ENCODE data around the gene BIN1. TPM values are rescaled to one million over a fixed set of nuclear protein-coding genes. Genes with fewer than 3 reads are reported as not detected.
A peak's percentile ranks its signal among the peaks of the same experiment; 100 is the strongest.

Gene BIN1
- total RNA-seq, 2 experiments from 2014 or later: 55.4 to 58.2 TPM

- ChIA-PET POLR2A (no interaction called here), CTCF (no interaction called here)
- no peak overlapping the region for H3K4me3 Mint-ChIP-seq
- peaks cover 8% of the 10 kb centered on the region for H3K36me3 Mint-ChIP-seq
- H3K27me3 Mint-ChIP-seq: no peaks in the 10 kb centered on the region
- H3K9me3 Mint-ChIP-seq: no peaks in the 10 kb centered on the region
- H3K4me1 Mint-ChIP-seq (ENCODE audit: low read depth): peaks cover 33% of the 10 kb centered on the region
- no peak for DNase-seq
- intact Hi-C loops (cut with micrococcal nuclease): no loop called here
- peak overlapping the region; percentile 34 for H3K27ac Mint-ChIP-seq
Measured at GRCh38 chr2:127074358-127074757, 32.6 kb downstream of the BIN1 start.

GRCh38 chr2:127072970-127073369 lies 34.0 kb downstream of the BIN1 start:
- no peaks in the 10 kb centered on the region for H3K27me3 Mint-ChIP-seq
- peaks cover 24% of the 10 kb centered on the region for H3K4me1 Mint-ChIP-seq (ENCODE audit: low read depth)
- intact Hi-C loops (cut with micrococcal nuclease): no loop called here
- CTCF ChIA-PET: no interaction called here
- H3K4me3 Mint-ChIP-seq: no peak overlapping the region
- POLR2A ChIA-PET: no interaction called here
- peaks cover 10% of the 10 kb centered on the region for H3K36me3 Mint-ChIP-seq
- H3K9me3 Mint-ChIP-seq: no peaks in the 10 kb centered on the region
- DNase-seq: no peak
- H3K27ac Mint-ChIP-seq: no peak overlapping the region

- Mint-ChIP-seq H3K36me3 (peaks cover 14% of the 10 kb centered on the region), H3K9me3 (no peaks in the 10 kb centered on the region), H3K4me3 (no peak overlapping the region), H3K4me1 (ENCODE audit: low read depth) (peaks cover 25% of the 10 kb centered on the region), H3K27me3 (no peaks in the 10 kb centered on the region), H3K27ac (no peak overlapping the region)
- no peak for DNase-seq
- ChIA-PET POLR2A (interaction anchor here (0.5 kb wide), 1 partner anchor 409 kb away, joined by 3 read pairs; no protein-coding TSS in a partner anchor), CTCF (no interaction called here)
- intact Hi-C loops (cut with micrococcal nuclease): no loop called here
Measured at GRCh38 chr2:127072396-127072795, 34.6 kb downstream of the BIN1 start.

GRCh38 chr2:127071901-127072328 lies 35.0 kb downstream of the BIN1 start:
- Mint-ChIP-seq H3K4me3 (no peak overlapping the region), H3K27me3 (no peaks in the 10 kb centered on the region), H3K9me3 (no peaks in the 10 kb centered on the region), H3K36me3 (peaks cover 14% of the 10 kb centered on the region), H3K4me1 (ENCODE audit: low read depth) (peaks cover 20% of the 10 kb centered on the region), H3K27ac (no peak overlapping the region)
- ChIA-PET CTCF (interaction anchor here (0.6 to 1.0 kb wide), 2 partner anchors 9 to 117 kb away, joined by 3 to 4 read pairs; no protein-coding TSS in a partner anchor), POLR2A (interaction anchor here (0.5 kb wide), 1 partner anchor 409 kb away, joined by 3 read pairs; no protein-coding TSS in a partner anchor)
- intact Hi-C loops (cut with micrococcal nuclease): no loop called here
- DNase-seq: no peak

- H3K4me3 Mint-ChIP-seq: no peak overlapping the region
- intact Hi-C loops (cut with micrococcal nuclease): no loop called here
- ChIA-PET POLR2A (no interaction called here), CTCF (interaction anchor here (2.8 to 3.2 kb wide), 2 partner anchors 36 to 104 kb away, joined by 11 to 17 read pairs; partner anchors contain the start of gene BIN1)
- H3K27ac Mint-ChIP-seq: no peak overlapping the region
- H3K4me1 Mint-ChIP-seq (ENCODE audit: low read depth): peaks cover 19% of the 10 kb centered on the region
- H3K27me3 Mint-ChIP-seq: no peaks in the 10 kb centered on the region
- no peak for DNase-seq
- peaks cover 9% of the 10 kb centered on the region for H3K36me3 Mint-ChIP-seq
- H3K9me3 Mint-ChIP-seq: no peaks in the 10 kb centered on the region
Measured at GRCh38 chr2:127070221-127070620, 36.7 kb downstream of the BIN1 start.

GRCh38 chr2:127069536-127069935 lies 37.4 kb downstream of the BIN1 start:
- H3K27me3 Mint-ChIP-seq: no peaks in the 10 kb centered on the region
- DNase-seq: no peak
- peaks cover 9% of the 10 kb centered on the region for H3K36me3 Mint-ChIP-seq
- no peak overlapping the region for H3K4me3 Mint-ChIP-seq
- intact Hi-C loops (cut with micrococcal nuclease): no loop called here
- ChIA-PET POLR2A (no interaction called here), CTCF (interaction anchor here (2.8 to 3.7 kb wide), 3 partner anchors 9 to 104 kb away, joined by 11 to 61 read pairs (median 17); partner anchors contain the start of gene BIN1)
- H3K4me1 Mint-ChIP-seq (ENCODE audit: low read depth): peaks cover 25% of the 10 kb centered on the region
- H3K27ac Mint-ChIP-seq: no peak overlapping the region
- no peaks in the 10 kb centered on the region for H3K9me3 Mint-ChIP-seq

- ChIA-PET POLR2A (interaction anchor here (1.4 to 1.7 kb wide), 2 partner anchors 11 to 13 kb away, joined by 4 read pairs; no protein-coding TSS in a partner anchor), CTCF (interaction anchor here (1.8 to 3.7 kb wide), 4 partner anchors 10 to 105 kb away, joined by 7 to 61 read pairs (median 14); partner anchors contain the start of gene BIN1)
- no peaks in the 10 kb centered on the region for H3K9me3 Mint-ChIP-seq
- no peak overlapping the region for H3K27ac Mint-ChIP-seq
- DNase-seq: no peak
- H3K4me3 Mint-ChIP-seq: no peak overlapping the region
- H3K36me3 Mint-ChIP-seq: peaks cover 9% of the 10 kb centered on the region
- intact Hi-C loops (cut with micrococcal nuclease): no loop called here
- H3K27me3 Mint-ChIP-seq: no peaks in the 10 kb centered on the region
- H3K4me1 Mint-ChIP-seq (ENCODE audit: low read depth): peaks cover 28% of the 10 kb centered on the region
Measured at GRCh38 chr2:127069003-127069402, 38.0 kb downstream of the BIN1 start.

- Mint-ChIP-seq H3K36me3 (peaks cover 9% of the 10 kb centered on the region), H3K9me3 (no peaks in the 10 kb centered on the region), H3K4me3 (no peak overlapping the region), H3K27ac (peak overlapping the region; percentile 69), H3K27me3 (no peaks in the 10 kb centered on the region), H3K4me1 (ENCODE audit: low read depth) (peaks cover 28% of the 10 kb centered on the region)
- ChIA-PET CTCF (interaction anchor here (0.6 to 3.7 kb wide), 19 partner anchors 10 to 582 kb away, joined by 3 to 61 read pairs (median 4); partner anchors contain the start of genes BIN1 and ERCC3), POLR2A (interaction anchor here (0.6 to 1.7 kb wide), 3 partner anchors 12 to 411 kb away, joined by 4 read pairs; no protein-coding TSS in a partner anchor)
- no peak for DNase-seq
- intact Hi-C loops (cut with micrococcal nuclease): loop anchor here (1.0 kb wide), 2 partner anchors 12 to 39 kb away; partner anchors contain the start of gene BIN1
Measured at GRCh38 chr2:127068351-127068741, 38.6 kb downstream of the BIN1 start.

GRCh38 chr2:127067620-127068350 lies 39.2 kb downstream of the BIN1 start:
- Mint-ChIP-seq H3K27me3 (no peaks in the 10 kb centered on the region), H3K4me1 (ENCODE audit: low read depth) (peaks cover 28% of the 10 kb centered on the region), H3K27ac (peak overlapping the region; percentile 69), H3K36me3 (peaks cover 9% of the 10 kb centered on the region), H3K4me3 (no peak overlapping the region), H3K9me3 (no peaks in the 10 kb centered on the region)
- ChIA-PET CTCF (interaction anchor here (0.6 to 3.7 kb wide), 23 partner anchors 11 to 583 kb away, joined by 3 to 61 read pairs (median 4); partner anchors contain the start of genes BIN1 and ERCC3), POLR2A (interaction anchor here (0.6 to 1.7 kb wide), 3 partner anchors 13 to 410 kb away, joined by 4 read pairs; no protein-coding TSS in a partner anchor)
- DNase-seq: peak; percentile 85
- intact Hi-C loops (cut with micrococcal nuclease): loop anchor here (1.0 kb wide), 2 partner anchors 13 to 40 kb away; partner anchors contain the start of gene BIN1

GRCh38 chr2:127066942-127067341 lies 40.0 kb downstream of the BIN1 start:
- H3K4me1 Mint-ChIP-seq (ENCODE audit: low read depth): peaks cover 28% of the 10 kb centered on the region
- no peaks in the 10 kb centered on the region for H3K9me3 Mint-ChIP-seq
- no peak for DNase-seq
- intact Hi-C loops (cut with micrococcal nuclease): no loop called here
- no peaks in the 10 kb centered on the region for H3K27me3 Mint-ChIP-seq
- POLR2A ChIA-PET: no interaction called here
- CTCF ChIA-PET: interaction anchor here (1.4 to 3.7 kb wide), 3 partner anchors 12 to 227 kb away, joined by 3 to 61 read pairs (median 6); partner anchors contain the start of gene ERCC3
- no peak overlapping the region for H3K27ac Mint-ChIP-seq
- no peak overlapping the region for H3K4me3 Mint-ChIP-seq
- peaks cover 11% of the 10 kb centered on the region for H3K36me3 Mint-ChIP-seq

- Mint-ChIP-seq H3K27ac (peak overlapping the region; percentile 75), H3K4me3 (no peak overlapping the region), H3K27me3 (no peaks in the 10 kb centered on the region), H3K9me3 (no peaks in the 10 kb centered on the region), H3K36me3 (peaks cover 13% of the 10 kb centered on the region), H3K4me1 (ENCODE audit: low read depth) (peaks cover 26% of the 10 kb centered on the region)
- intact Hi-C loops (cut with micrococcal nuclease): loop anchor here (2.0 kb wide), 1 partner anchor 229 kb away; the partner anchor contains the start of gene ERCC3
- ChIA-PET POLR2A (no interaction called here), CTCF (interaction anchor here (0.7 to 2.8 kb wide), 4 partner anchors 9 to 19 kb away, joined by 3 to 8 read pairs (median 4); no protein-coding TSS in a partner anchor)
- DNase-seq: no peak
Measured at GRCh38 chr2:127065940-127066318, 41.0 kb downstream of the BIN1 start.

All from activated CD4-positive, alpha-beta memory T cell treated with anti-CD3 and anti-CD28 coated beads for 36 hours (primary cell).